Measurements from ENCODE around the gene ROBO2.

ROBO2 gene

GRCh38 chr3:77271306-77271705 lies 231.4 kb downstream of the ROBO2 start:
- H3K27me3 ChIP-seq (replicated peaks; ENCODE audit: control insufficient read depth, insufficient read depth, low read length, poor library complexity, severe bottlenecking) = no peaks in the 10 kb centered on the region
- no peak for DNase-seq
- H3K4me3 ChIP-seq (ENCODE audit: insufficient read depth, low read depth, low read length, poor library complexity, severe bottlenecking) = no peak overlapping the region
- H3K27ac ChIP-seq (ENCODE audit: insufficient read depth, low read length, poor library complexity, severe bottlenecking) = no peak overlapping the region
- H3K9me3 ChIP-seq (ENCODE audit: control insufficient read depth, low read length) = no peaks in the 10 kb centered on the region
- no peaks in the 10 kb centered on the region for H3K4me1 ChIP-seq (ENCODE audit: control insufficient read depth, insufficient read depth, low read length, poor library complexity, severe bottlenecking)
- no peaks in the 10 kb centered on the region for H3K36me3 ChIP-seq (ENCODE audit: control insufficient read depth, insufficient read depth, low read length)

DNA sequence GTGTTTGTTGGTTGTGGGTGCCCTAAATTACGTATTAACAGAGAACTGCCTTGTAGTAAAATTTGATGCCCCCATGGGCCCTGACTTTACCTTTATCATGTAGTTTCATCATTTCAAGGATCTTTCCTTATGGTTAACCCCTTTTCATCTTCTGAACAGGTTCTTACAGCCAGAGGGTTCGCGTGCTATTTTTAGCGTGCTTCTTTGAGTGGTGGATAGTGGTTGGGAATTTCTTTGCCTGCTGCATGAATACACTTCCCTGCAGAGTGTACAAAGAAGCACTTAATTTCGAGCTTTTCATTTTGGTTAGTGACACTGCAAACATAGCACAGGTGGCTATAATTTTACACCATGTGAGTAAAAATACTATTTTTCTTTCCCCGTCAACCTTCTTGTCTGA lies 231.8 kb downstream of the ROBO2 start:
- H3K36me3 ChIP-seq (ENCODE audit: control insufficient read depth, insufficient read depth, low read length) = no peaks in the 10 kb centered on the region
- H3K27me3 ChIP-seq (replicated peaks; ENCODE audit: control insufficient read depth, insufficient read depth, low read length, poor library complexity, severe bottlenecking) = no peaks in the 10 kb centered on the region
- no peak overlapping the region for H3K27ac ChIP-seq (ENCODE audit: insufficient read depth, low read length, poor library complexity, severe bottlenecking)
- H3K4me3 ChIP-seq (ENCODE audit: insufficient read depth, low read depth, low read length, poor library complexity, severe bottlenecking) = no peak overlapping the region
- no peaks in the 10 kb centered on the region for H3K9me3 ChIP-seq (ENCODE audit: control insufficient read depth, low read length)
- DNase-seq = no peak
- H3K4me1 ChIP-seq (ENCODE audit: control insufficient read depth, insufficient read depth, low read length, poor library complexity, severe bottlenecking) = no peaks in the 10 kb centered on the region

- Histone ChIP-seq H3K4me3 (ENCODE audit: insufficient read depth, low read depth, low read length, poor library complexity, severe bottlenecking) (no peak overlapping the region), H3K4me1 (ENCODE audit: control insufficient read depth, insufficient read depth, low read length, poor library complexity, severe bottlenecking) (no peaks in the 10 kb centered on the region), H3K27me3 (replicated peaks; ENCODE audit: control insufficient read depth, insufficient read depth, low read length, poor library complexity, severe bottlenecking) (no peaks in the 10 kb centered on the region), H3K27ac (ENCODE audit: insufficient read depth, low read length, poor library complexity, severe bottlenecking) (no peak overlapping the region), H3K36me3 (ENCODE audit: control insufficient read depth, insufficient read depth, low read length) (no peaks in the 10 kb centered on the region), H3K9me3 (ENCODE audit: control insufficient read depth, low read length) (no peaks in the 10 kb centered on the region)
- no peak for DNase-seq
Observed at GRCh38 chr3:77279276-77279675, 239.4 kb downstream of the ROBO2 start.

DNA sequence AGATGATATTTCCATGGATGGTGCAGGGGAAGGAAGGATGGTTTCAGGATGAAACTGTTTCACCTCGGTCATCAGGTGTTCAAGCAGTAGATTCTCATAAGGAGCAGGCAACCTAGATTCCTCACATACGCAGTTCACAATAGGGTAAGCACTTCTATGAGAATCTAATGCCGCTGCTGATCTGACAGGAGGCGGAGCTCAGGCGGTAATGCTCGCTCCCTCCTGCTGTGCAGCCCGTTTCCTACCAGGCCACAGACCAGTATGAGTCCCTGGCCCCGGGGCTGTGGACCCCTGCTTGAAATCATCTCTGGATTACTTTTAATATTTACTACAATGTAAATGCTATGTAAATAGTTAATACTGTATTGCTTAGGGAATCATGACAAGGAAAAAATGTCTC lies 241.8 kb downstream of the ROBO2 start:
- Histone ChIP-seq H3K9me3 (ENCODE audit: control insufficient read depth, low read length) (no peaks in the 10 kb centered on the region), H3K36me3 (ENCODE audit: control insufficient read depth, insufficient read depth, low read length) (no peaks in the 10 kb centered on the region), H3K27ac (ENCODE audit: insufficient read depth, low read length, poor library complexity, severe bottlenecking) (no peak overlapping the region), H3K27me3 (replicated peaks; ENCODE audit: control insufficient read depth, insufficient read depth, low read length, poor library complexity, severe bottlenecking) (no peaks in the 10 kb centered on the region), H3K4me3 (ENCODE audit: insufficient read depth, low read depth, low read length, poor library complexity, severe bottlenecking) (no peak overlapping the region), H3K4me1 (ENCODE audit: control insufficient read depth, insufficient read depth, low read length, poor library complexity, severe bottlenecking) (no peaks in the 10 kb centered on the region)
- no peak for DNase-seq

GRCh38 chr3:77283108-77283507 lies 243.2 kb downstream of the ROBO2 start:
- Histone ChIP-seq H3K36me3 (ENCODE audit: control insufficient read depth, insufficient read depth, low read length) (no peaks in the 10 kb centered on the region), H3K4me1 (ENCODE audit: control insufficient read depth, insufficient read depth, low read length, poor library complexity, severe bottlenecking) (no peaks in the 10 kb centered on the region), H3K4me3 (ENCODE audit: insufficient read depth, low read depth, low read length, poor library complexity, severe bottlenecking) (no peak overlapping the region), H3K9me3 (ENCODE audit: control insufficient read depth, low read length) (no peaks in the 10 kb centered on the region), H3K27me3 (replicated peaks; ENCODE audit: control insufficient read depth, insufficient read depth, low read length, poor library complexity, severe bottlenecking) (no peaks in the 10 kb centered on the region), H3K27ac (ENCODE audit: insufficient read depth, low read length, poor library complexity, severe bottlenecking) (no peak overlapping the region)
- DNase-seq = no peak

DNA sequence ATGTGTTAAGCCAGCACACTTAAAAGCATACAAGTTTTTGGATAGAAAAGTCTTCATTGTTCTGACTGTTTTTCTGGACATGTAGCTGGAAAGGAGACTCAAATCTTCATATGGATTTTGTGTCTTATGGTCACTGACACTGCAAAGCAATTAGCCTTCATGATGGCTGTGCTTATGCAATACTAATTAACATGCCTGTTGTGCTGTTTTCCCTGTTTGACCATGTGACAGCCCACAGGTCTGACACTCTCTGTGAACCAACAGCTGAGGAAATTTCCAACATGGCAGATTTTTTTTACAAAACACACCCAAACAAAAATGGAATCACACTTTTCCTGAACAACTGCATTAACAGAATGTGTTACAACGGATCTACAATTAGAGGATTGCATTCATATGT lies 248.4 kb downstream of the ROBO2 start:
- no peak overlapping the region for H3K4me3 ChIP-seq (ENCODE audit: insufficient read depth, low read depth, low read length, poor library complexity, severe bottlenecking)
- H3K9me3 ChIP-seq (ENCODE audit: control insufficient read depth, low read length) = no peaks in the 10 kb centered on the region
- no peaks in the 10 kb centered on the region for H3K36me3 ChIP-seq (ENCODE audit: control insufficient read depth, insufficient read depth, low read length)
- DNase-seq = no peak
- no peaks in the 10 kb centered on the region for H3K4me1 ChIP-seq (ENCODE audit: control insufficient read depth, insufficient read depth, low read length, poor library complexity, severe bottlenecking)
- H3K27ac ChIP-seq (ENCODE audit: insufficient read depth, low read length, poor library complexity, severe bottlenecking) = no peak overlapping the region
- no peaks in the 10 kb centered on the region for H3K27me3 ChIP-seq (replicated peaks; ENCODE audit: control insufficient read depth, insufficient read depth, low read length, poor library complexity, severe bottlenecking)

DNA sequence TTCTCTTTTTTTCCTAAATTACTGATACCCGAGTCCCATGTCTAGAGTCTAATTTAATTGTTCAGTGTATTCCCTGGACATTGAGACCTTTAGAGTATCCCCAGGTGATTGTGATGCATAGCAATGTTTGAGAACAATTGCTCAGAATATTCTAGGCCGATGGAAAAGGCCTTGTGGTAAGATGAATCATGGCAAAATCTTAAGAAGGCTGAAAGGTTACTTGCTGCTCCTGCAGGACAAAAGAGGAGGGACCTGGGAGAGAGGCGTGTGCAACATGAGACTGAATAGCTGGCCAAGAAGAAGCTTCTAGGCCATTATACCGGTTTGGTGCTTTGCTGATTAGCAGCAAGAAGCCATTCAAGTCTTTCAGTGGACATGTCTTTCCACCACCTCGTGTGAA lies 256.6 kb downstream of the ROBO2 start:
- H3K27me3 ChIP-seq (replicated peaks; ENCODE audit: control insufficient read depth, insufficient read depth, low read length, poor library complexity, severe bottlenecking) = no peaks in the 10 kb centered on the region
- DNase-seq = no peak
- H3K4me1 ChIP-seq (ENCODE audit: control insufficient read depth, insufficient read depth, low read length, poor library complexity, severe bottlenecking) = no peaks in the 10 kb centered on the region
- no peaks in the 10 kb centered on the region for H3K9me3 ChIP-seq (ENCODE audit: control insufficient read depth, low read length)
- no peak overlapping the region for H3K27ac ChIP-seq (ENCODE audit: insufficient read depth, low read length, poor library complexity, severe bottlenecking)
- H3K4me3 ChIP-seq (ENCODE audit: insufficient read depth, low read depth, low read length, poor library complexity, severe bottlenecking) = no peak overlapping the region
- no peaks in the 10 kb centered on the region for H3K36me3 ChIP-seq (ENCODE audit: control insufficient read depth, insufficient read depth, low read length)

- no peak overlapping the region for H3K4me3 ChIP-seq (ENCODE audit: insufficient read depth, low read depth, low read length, poor library complexity, severe bottlenecking)
- no peak overlapping the region for H3K27ac ChIP-seq (ENCODE audit: insufficient read depth, low read length, poor library complexity, severe bottlenecking)
- no peaks in the 10 kb centered on the region for H3K4me1 ChIP-seq (ENCODE audit: control insufficient read depth, insufficient read depth, low read length, poor library complexity, severe bottlenecking)
- H3K36me3 ChIP-seq (ENCODE audit: control insufficient read depth, insufficient read depth, low read length) = no peaks in the 10 kb centered on the region
- H3K9me3 ChIP-seq (ENCODE audit: control insufficient read depth, low read length) = no peaks in the 10 kb centered on the region
- no peak for DNase-seq
- no peaks in the 10 kb centered on the region for H3K27me3 ChIP-seq (replicated peaks; ENCODE audit: control insufficient read depth, insufficient read depth, low read length, poor library complexity, severe bottlenecking)
Observed at GRCh38 chr3:77298417-77298816, 258.5 kb downstream of the ROBO2 start.

GRCh38 chr3:77303955-77304699 lies 264.2 kb downstream of the ROBO2 start:
- no peaks in the 10 kb centered on the region for H3K9me3 ChIP-seq (ENCODE audit: control insufficient read depth, low read length)
- H3K27ac ChIP-seq (ENCODE audit: insufficient read depth, low read length, poor library complexity, severe bottlenecking) = no peak overlapping the region
- H3K27me3 ChIP-seq (replicated peaks; ENCODE audit: control insufficient read depth, insufficient read depth, low read length, poor library complexity, severe bottlenecking) = no peaks in the 10 kb centered on the region
- no peaks in the 10 kb centered on the region for H3K4me1 ChIP-seq (ENCODE audit: control insufficient read depth, insufficient read depth, low read length, poor library complexity, severe bottlenecking)
- H3K4me3 ChIP-seq (ENCODE audit: insufficient read depth, low read depth, low read length, poor library complexity, severe bottlenecking) = no peak overlapping the region
- H3K36me3 ChIP-seq (ENCODE audit: control insufficient read depth, insufficient read depth, low read length) = no peaks in the 10 kb centered on the region
- DNase-seq = no peak

GRCh38 chr3:77304700-77305021 lies 264.8 kb downstream of the ROBO2 start:
- H3K4me1 ChIP-seq (ENCODE audit: control insufficient read depth, insufficient read depth, low read length, poor library complexity, severe bottlenecking) = no peaks in the 10 kb centered on the region
- no peak overlapping the region for H3K4me3 ChIP-seq (ENCODE audit: insufficient read depth, low read depth, low read length, poor library complexity, severe bottlenecking)
- no peaks in the 10 kb centered on the region for H3K27me3 ChIP-seq (replicated peaks; ENCODE audit: control insufficient read depth, insufficient read depth, low read length, poor library complexity, severe bottlenecking)
- H3K36me3 ChIP-seq (ENCODE audit: control insufficient read depth, insufficient read depth, low read length) = no peaks in the 10 kb centered on the region
- H3K9me3 ChIP-seq (ENCODE audit: control insufficient read depth, low read length) = no peaks in the 10 kb centered on the region
- no peak for DNase-seq
- no peak overlapping the region for H3K27ac ChIP-seq (ENCODE audit: insufficient read depth, low read length, poor library complexity, severe bottlenecking)
